ENCODE measurements around the gene CPSF3. TPM values are rescaled to one million over a fixed set of nuclear protein-coding genes. Genes with fewer than 3 reads are reported as not detected.

The CPSF3 gene
- total and polyA plus RNA-seq, 8 donors, result 8.2 to 55.3 (median 16.7) TPM

DNA sequence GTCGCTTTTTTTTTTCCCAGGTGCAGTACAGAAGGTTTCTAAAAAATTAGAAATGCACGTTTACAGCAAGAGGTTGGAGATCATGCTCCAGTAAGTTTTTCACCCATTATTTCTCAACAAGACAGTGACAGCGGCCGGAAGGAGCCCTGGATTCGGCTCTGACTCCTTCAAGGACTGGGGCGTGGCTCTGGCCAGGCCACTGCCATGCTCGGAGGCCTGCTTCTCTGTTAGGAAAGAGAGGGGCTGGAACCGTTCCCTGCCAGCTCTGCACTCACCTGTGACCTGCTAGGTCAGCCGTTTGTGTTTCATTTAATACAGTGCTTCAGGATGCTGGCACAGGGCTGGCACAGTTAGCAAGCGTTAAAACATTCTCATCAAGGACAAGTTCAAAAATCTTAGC, 44.2 kb downstream of the CPSF3 start:
- Histone ChIP-seq H3K4me3 (no peak overlapping the region), H3K27me3 (no peaks in the 10 kb centered on the region), H3K4me1 (peaks cover 0 to 4% (median 0%) of the 10 kb centered on the region in 4 donors), H3K36me3 (peaks cover 6 to 67% (median 55%) of the 10 kb centered on the region in 4 donors), H3K27ac (no peak overlapping the region), H3K9me3 (no peaks in the 10 kb centered on the region)
- intact Hi-C loops (cut with DNase I; ENCODE audit: low total_unique reads), result no loop called here
- 41 to 68% (median 56%) methylated on average over 10 of the region's 10 CpGs for WGBS, 5 donors
- TF ChIP-seq CTCF (IDR thresholded peaks at IDR 0.05) (no peak), POLR2AphosphoS5 (IDR thresholded peaks at IDR 0.05) (no peak), EP300 (IDR thresholded peaks at IDR 0.05) (no peak), POLR2A (IDR thresholded peaks at IDR 0.05) (no peak)
- DNase-seq, result peak in 1 of 2 donors; percentile 62

- 84 to 91% (median 90%) methylated on average over 5 of the region's 5 CpGs for whole genome bisulfite sequencing, 5 donors
- peaks cover 6 to 42% (median 33%) of the 10 kb centered on the region in 4 donors for H3K36me3 ChIP-seq
- intact Hi-C loops (cut with DNase I; ENCODE audit: low total_unique reads), result no loop called here
- DNase-seq, result no peak
- no peaks in the 10 kb centered on the region for H3K27me3 ChIP-seq
- peaks cover 14 to 25% (median 23%) of the 10 kb centered on the region in 4 donors for H3K4me1 ChIP-seq
- H3K27ac ChIP-seq, result no peak overlapping the region
- H3K9me3 ChIP-seq, result no peaks in the 10 kb centered on the region
- TF ChIP-seq POLR2A (IDR thresholded peaks at IDR 0.05) (no peak), EP300 (IDR thresholded peaks at IDR 0.05) (no peak), POLR2AphosphoS5 (IDR thresholded peaks at IDR 0.05) (no peak), CTCF (IDR thresholded peaks at IDR 0.05) (no peak)
- no peak overlapping the region for H3K4me3 ChIP-seq
These were observed 47.8 kb downstream of the CPSF3 start for GRCh38 chr2:9471206-9471605.

- no peak for DNase-seq
- Histone ChIP-seq H3K9me3 (no peaks in the 10 kb centered on the region), H3K4me1 (peaks cover 22 to 37% (median 34%) of the 10 kb centered on the region in 4 donors), H3K27me3 (no peaks in the 10 kb centered on the region), H3K4me3 (no peak overlapping the region), H3K36me3 (peaks cover 6 to 44% (median 36%) of the 10 kb centered on the region in 4 donors), H3K27ac (no peak overlapping the region)
- WGBS, 5 donors, result 93 to 99% (median 97%) methylated on average over 9 of the region's 9 CpGs
- TF ChIP-seq CTCF (IDR thresholded peaks at IDR 0.05) (no peak), EP300 (IDR thresholded peaks at IDR 0.05) (no peak), POLR2AphosphoS5 (IDR thresholded peaks at IDR 0.05) (no peak), POLR2A (IDR thresholded peaks at IDR 0.05) (no peak)
- intact Hi-C loops (cut with DNase I; ENCODE audit: low total_unique reads), result no loop called here
These were observed 49.1 kb downstream of the CPSF3 start for GRCh38 chr2:9472511-9472910.

GRCh38 chr2:9473308-9473984, 50.0 kb downstream of the CPSF3 start:
- peak; percentile 52 to 67 for DNase-seq
- Histone ChIP-seq H3K36me3 (peaks cover 6 to 36% (median 28%) of the 10 kb centered on the region in 4 donors), H3K27me3 (no peaks in the 10 kb centered on the region), H3K4me1 (peaks cover 22 to 45% (median 39%) of the 10 kb centered on the region in 4 donors), H3K9me3 (no peaks in the 10 kb centered on the region), H3K27ac (peak overlapping the region; percentile 87 to 95 (median 91)), H3K4me3 (peak overlapping the region; percentile 66 to 87 (median 80))
- 21 to 37% (median 22%) methylated on average over 23 to 24 of the region's 24 CpGs for WGBS, 5 donors
- intact Hi-C loops (cut with DNase I; ENCODE audit: low total_unique reads), result no loop called here
- TF ChIP-seq POLR2AphosphoS5 (IDR thresholded peaks at IDR 0.05) (no peak), CTCF (IDR thresholded peaks at IDR 0.05) (peak in 3 of 7 experiments; percentile 19 to 29 (median 22)), EP300 (IDR thresholded peaks at IDR 0.05) (no peak), POLR2A (IDR thresholded peaks at IDR 0.05) (no peak)
